Activated B cell treated with CpG ODN at 0.5 μM for 24 hours (primary cell): ENCODE measurements around the gene NLE1. TPM values are rescaled to one million over a fixed set of nuclear protein-coding genes. Genes with fewer than 3 reads are reported as not detected.

ENCODE experiments used
- ATAC-seq: fragments of 200-7000 bp; cut with Tn5 transposase; one replicate; pipeline ENCODE4 v1.10.0; 2021; ENCODE audit warnings: low read depth, mild to moderate bottlenecking, moderate library complexity
- CTCF ChIA-PET: fragments of 350-600 bp; sonication (Branson Sonifier 250); formaldehyde crosslinking; loops from one replicate; lab custom pipeline; 2021; ENCODE audit warnings: antibody characterized with exemption; lab: Charles Lee
- POLR2A ChIA-PET: fragments of 350-600 bp; sonication (Branson Sonifier 250); formaldehyde crosslinking; loops from one replicate; lab custom pipeline; 2021; ENCODE audit warnings: antibody characterized with exemption; lab: Charles Lee
- DNase-seq: peaks from one replicate; pipeline ENCODE4 v3.0.0; 2022
- H3K27ac Mint-ChIP-seq: one replicate; pipeline ENCODE4 v1.8.0; 2020; ENCODE audit warnings: mixed read lengths
- H3K27me3 Mint-ChIP-seq: one replicate; pipeline ENCODE4 v1.8.0; 2021; ENCODE audit warnings: mixed read lengths
- H3K36me3 Mint-ChIP-seq: one replicate; pipeline ENCODE4 v1.8.0; 2021; ENCODE audit warnings: low read depth, mixed read lengths
- H3K4me1 Mint-ChIP-seq: one replicate; pipeline ENCODE4 v1.8.0; 2021; ENCODE audit warnings: mixed read lengths
- H3K4me3 Mint-ChIP-seq: one replicate; pipeline ENCODE4 v1.8.0; 2020; ENCODE audit warnings: mild to moderate bottlenecking, mixed read lengths
- H3K9me3 Mint-ChIP-seq: one replicate; pipeline ENCODE4 v1.8.0; 2020; ENCODE audit warnings: mixed read lengths
- intact Hi-C: fragments of 100-400 bp; cut with micrococcal nuclease; formaldehyde crosslinking; loops from one replicate; pipeline ENCODE4 v1.15.1; 2024
- total RNA-seq: library from RNA; stranded (reverse); gene quantifications from 2 replicates; pipeline ENCODE4 v1.2.3, GENCODE V29; 2022
- TF ChIP-seq, protein P1 (sequence below): fragments of 200-600 bp; IDR thresholded peaks from one replicate; pipeline ENCODE4 v1.8.0; 2022; ENCODE audit warnings: antibody characterized with exemption, mild to moderate bottlenecking

The NLE1 gene
- total RNA-seq, 1 donor from 2014 or later = 26.3 TPM

DNA sequence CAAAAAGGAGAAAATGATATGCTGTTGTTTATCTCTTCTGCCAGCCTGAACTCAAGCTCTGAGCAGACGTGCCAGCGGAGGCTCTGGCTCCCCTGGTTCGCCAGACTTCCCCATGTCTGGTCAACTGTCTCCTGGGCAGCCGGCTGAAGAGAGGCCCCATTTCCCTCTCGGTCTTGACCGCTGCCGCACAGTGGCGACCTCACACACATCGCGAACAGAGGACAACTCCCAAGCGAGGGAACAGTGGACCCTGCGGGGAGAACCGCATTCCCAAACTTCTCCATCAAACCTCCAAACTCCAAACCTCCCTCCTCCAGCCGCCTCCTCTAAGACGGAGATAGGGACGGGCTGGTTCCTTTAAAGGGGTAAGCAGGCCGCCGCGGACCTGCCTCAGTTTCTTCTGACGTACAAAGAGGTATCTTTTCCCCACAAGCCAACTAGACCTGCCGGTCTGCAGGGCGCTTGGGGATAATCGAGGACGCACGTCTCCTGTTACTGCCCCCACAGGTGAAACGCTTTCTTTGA, 53.7 kb downstream of the NLE1 start:
- ATAC-seq (no peak), DNase-seq (no peak)
- peak overlapping the region; percentile 92 for H3K27ac Mint-ChIP-seq
- peak overlapping the region; percentile 91 for H3K4me3 Mint-ChIP-seq
- no peaks in the 10 kb centered on the region for H3K27me3 Mint-ChIP-seq
- ChIA-PET CTCF (interaction anchor here (1.5 to 1.9 kb wide), 2 partner anchors 11 to 124 kb away, joined by 3 to 4 read pairs; no protein-coding TSS in a partner anchor), POLR2A (interaction anchor here (0.6 to 3.2 kb wide), 7 partner anchors 19 to 127 kb away, joined by 3 to 22 read pairs (median 5); partner anchors contain the start of genes CCT6B, LIG3, RAD51D and RFFL)
- peaks cover 33% of the 10 kb centered on the region for H3K4me1 Mint-ChIP-seq
- intact Hi-C loops = no loop called here
- TF ChIP-seq, protein P1, sequence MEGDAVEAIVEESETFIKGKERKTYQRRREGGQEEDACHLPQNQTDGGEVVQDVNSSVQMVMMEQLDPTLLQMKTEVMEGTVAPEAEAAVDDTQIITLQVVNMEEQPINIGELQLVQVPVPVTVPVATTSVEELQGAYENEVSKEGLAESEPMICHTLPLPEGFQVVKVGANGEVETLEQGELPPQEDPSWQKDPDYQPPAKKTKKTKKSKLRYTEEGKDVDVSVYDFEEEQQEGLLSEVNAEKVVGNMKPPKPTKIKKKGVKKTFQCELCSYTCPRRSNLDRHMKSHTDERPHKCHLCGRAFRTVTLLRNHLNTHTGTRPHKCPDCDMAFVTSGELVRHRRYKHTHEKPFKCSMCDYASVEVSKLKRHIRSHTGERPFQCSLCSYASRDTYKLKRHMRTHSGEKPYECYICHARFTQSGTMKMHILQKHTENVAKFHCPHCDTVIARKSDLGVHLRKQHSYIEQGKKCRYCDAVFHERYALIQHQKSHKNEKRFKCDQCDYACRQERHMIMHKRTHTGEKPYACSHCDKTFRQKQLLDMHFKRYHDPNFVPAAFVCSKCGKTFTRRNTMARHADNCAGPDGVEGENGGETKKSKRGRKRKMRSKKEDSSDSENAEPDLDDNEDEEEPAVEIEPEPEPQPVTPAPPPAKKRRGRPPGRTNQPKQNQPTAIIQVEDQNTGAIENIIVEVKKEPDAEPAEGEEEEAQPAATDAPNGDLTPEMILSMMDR = no peak
- no peaks in the 10 kb centered on the region for H3K9me3 Mint-ChIP-seq
- peaks cover 6% of the 10 kb centered on the region for H3K36me3 Mint-ChIP-seq

DNA sequence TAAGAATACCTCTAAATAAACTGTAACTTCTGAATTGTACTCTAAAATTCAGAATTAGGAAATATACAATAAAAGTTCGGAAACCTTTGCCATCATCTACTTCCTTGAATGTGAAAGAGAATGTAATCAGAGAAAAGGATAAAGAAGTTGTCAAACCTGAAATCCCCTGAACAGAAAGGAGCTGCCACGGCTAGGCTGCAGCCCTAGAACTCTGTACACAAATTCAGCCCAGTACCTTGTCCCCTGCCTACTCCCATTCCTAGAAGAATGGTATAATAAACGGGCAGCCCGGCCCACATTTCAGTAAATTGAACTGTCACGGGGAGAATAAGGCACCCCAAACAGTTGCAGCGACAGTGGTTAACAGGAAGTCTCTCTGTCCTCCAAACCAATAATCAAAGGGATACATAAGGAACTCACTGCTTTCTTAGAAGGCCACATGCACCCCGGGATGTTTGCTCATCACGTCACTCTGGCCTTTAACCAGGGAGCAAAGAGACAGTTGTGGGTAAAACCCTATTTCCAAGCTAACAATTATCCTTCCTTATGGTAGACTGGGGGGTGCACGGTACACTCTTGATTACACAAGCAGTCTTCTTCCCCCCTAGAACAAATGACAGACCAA, 54.3 kb downstream of the NLE1 start:
- ChIA-PET POLR2A (interaction anchor here (0.6 to 3.2 kb wide), 7 partner anchors 18 to 126 kb away, joined by 3 to 22 read pairs (median 3); partner anchors contain the start of genes CCT6B, LIG3, RFFL and ZNF830), CTCF (interaction anchor here (0.6 to 1.9 kb wide), 4 partner anchors 10 to 124 kb away, joined by 3 to 6 read pairs (median 4); no protein-coding TSS in a partner anchor)
- Mint-ChIP-seq H3K4me1 (peaks cover 37% of the 10 kb centered on the region), H3K36me3 (peaks cover 6% of the 10 kb centered on the region), H3K4me3 (peak overlapping the region; percentile 91), H3K27me3 (no peaks in the 10 kb centered on the region), H3K27ac (peak overlapping the region; percentile 92), H3K9me3 (no peaks in the 10 kb centered on the region)
- TF ChIP-seq, protein P1 = no peak
- ATAC-seq (no peak), DNase-seq (no peak)
- intact Hi-C loops = no loop called here

DNA sequence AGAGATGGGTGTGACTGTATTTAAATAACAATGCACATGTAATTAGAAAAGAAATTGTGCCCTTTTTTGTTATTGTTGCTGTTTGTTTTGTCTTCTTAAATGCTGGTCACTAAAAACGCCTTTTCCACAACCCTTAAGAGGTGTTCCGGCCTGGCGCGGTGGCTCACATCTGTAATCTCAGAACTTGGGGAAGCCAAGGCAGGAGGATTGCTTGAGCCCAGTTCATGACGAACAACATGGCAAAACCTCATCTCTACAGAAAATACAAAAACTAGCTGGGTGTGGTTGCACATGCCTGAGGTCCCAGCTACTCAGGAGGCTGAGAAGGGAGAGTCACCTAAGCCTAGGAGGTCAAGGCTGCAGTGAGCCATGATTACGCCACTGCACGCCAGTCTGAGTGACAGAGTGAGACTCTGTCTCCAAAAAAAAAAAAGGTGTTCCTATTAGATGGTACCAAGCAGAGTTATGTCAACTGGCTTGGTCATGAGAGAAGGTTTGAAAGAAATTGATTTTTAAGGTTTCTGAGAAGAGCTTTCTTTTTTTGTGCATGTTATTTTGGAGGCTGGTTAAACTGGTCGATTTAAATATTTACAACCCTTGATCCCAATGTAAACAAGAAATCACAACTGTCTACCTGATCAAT, 55.1 kb downstream of the NLE1 start:
- peaks cover 6% of the 10 kb centered on the region for H3K36me3 Mint-ChIP-seq
- TF ChIP-seq, protein P1 = no peak
- H3K4me3 Mint-ChIP-seq = peak overlapping the region; percentile 91
- ATAC-seq (no peak), DNase-seq (no peak)
- CTCF ChIA-PET = interaction anchor here (0.6 to 1.9 kb wide), 5 partner anchors 9 to 123 kb away, joined by 3 to 6 read pairs (median 3); no protein-coding TSS in a partner anchor
- POLR2A ChIA-PET = interaction anchor here (0.7 to 3.2 kb wide), 6 partner anchors 18 to 107 kb away, joined by 3 to 22 read pairs (median 3); partner anchors contain the start of genes LIG3 and RFFL
- H3K27ac Mint-ChIP-seq = peak overlapping the region; percentile 22
- H3K9me3 Mint-ChIP-seq = no peaks in the 10 kb centered on the region
- intact Hi-C loops = no loop called here
- no peaks in the 10 kb centered on the region for H3K27me3 Mint-ChIP-seq
- peaks cover 45% of the 10 kb centered on the region for H3K4me1 Mint-ChIP-seq

DNA sequence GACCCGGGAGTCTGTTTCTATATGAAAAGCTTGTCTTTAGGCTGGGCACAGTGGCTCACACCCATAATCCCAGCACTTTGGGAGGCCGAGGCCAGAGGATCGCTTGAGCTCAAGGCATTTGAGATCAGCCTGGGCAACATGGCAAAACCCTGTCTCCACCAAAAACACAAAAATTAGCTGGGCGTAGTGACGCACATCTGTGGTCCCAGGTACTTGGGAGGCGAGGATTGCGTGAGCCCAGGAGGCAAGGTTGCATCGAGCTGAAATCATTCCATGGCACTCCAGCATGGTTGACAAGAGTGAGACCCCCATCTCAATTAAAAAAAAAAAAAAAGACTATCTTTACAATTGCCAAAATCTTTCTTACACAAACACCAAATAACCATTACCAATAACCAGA, 55.9 kb downstream of the NLE1 start:
- Mint-ChIP-seq H3K9me3 (no peaks in the 10 kb centered on the region), H3K4me3 (no peak overlapping the region), H3K36me3 (peaks cover 6% of the 10 kb centered on the region), H3K27ac (no peak overlapping the region), H3K4me1 (peaks cover 51% of the 10 kb centered on the region), H3K27me3 (no peaks in the 10 kb centered on the region)
- ChIA-PET POLR2A (interaction anchor here (0.7 to 1.1 kb wide), 2 partner anchors 17 to 28 kb away, joined by 3 read pairs; no protein-coding TSS in a partner anchor), CTCF (interaction anchor here (0.6 to 0.7 kb wide), 2 partner anchors 31 to 64 kb away, joined by 3 to 5 read pairs; no protein-coding TSS in a partner anchor)
- intact Hi-C loops = no loop called here
- no peak for DNase-seq
- ATAC-seq = no peak
- TF ChIP-seq, protein P1 = no peak
